IPS-NIHi11 (cell line): ENCODE results near the gene OR14A2.
"Not testable (repeated sequence)": the region's sequence is repeated elsewhere in the genome, so short reads cannot be mapped to it uniquely, and the experiment has no call there.

Source experiments
- DNase-seq: peaks from one replicate; pipeline ENCODE4 v3.0.0; 2012; ENCODE audit warnings: mixed read lengths, low spot score

OR14A2 gene

DNA sequence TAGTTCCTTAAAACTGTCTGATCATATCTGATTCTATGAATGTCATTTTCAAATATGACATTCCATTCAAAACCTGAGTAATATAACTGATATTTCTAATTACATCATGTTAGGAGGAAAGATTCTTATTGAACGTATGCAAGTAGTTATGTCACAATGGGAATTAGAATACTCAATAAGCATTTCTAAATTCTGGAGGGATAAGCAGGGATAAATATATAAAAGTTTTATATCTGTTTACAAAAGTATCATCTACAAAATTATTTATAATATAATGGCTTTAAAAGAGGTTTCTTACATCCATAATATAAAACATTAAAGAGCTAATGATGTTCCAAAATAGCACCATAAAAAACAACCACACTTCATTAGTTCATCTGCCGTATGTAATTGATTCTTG is at the start of gene OR14A2:
TSS of gene OR14A2 (minus strand) at position 101 of the 400 bp plus-strand sequence.
- DNase-seq = no peak

DNA sequence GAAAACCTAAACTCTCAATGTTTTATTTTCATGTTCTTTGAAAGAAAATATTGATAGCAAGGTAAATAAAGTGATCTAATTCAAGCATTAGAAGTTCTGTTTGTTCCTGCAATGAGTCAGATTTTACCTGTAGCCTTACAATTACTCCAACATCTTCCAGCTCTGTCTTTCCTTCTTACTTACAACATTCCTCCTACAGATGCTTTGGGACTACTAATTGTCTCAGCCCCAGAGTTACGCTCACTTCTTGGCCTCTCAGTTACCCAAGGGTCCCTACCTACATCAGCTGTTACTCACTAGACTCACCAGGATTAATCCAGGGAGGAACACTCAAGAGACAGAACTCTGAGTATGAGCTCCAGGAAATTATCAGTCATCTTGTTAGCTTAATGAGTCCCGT is 49.6 kb upstream of the OR14A2 start:
- no peak for DNase-seq

DNA sequence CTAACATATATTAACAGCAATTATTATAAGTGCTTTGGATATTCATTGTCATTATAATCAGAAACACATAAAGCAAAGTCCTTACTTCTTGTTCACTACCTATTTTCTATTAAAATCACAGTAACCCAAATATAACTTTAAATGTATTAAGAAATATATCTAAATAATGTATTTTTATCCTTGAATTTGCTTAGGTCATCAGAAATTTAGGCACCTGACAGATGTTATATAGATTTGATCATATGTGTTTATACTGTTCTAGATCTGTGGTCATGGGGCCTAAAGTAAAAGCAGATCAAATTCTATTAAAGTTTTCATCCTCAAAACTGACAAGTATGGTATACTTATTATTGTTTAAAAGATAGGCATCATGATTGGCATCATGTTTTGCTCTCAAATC is 21.7 kb upstream of the OR14A2 start:
- no peak for DNase-seq

DNA sequence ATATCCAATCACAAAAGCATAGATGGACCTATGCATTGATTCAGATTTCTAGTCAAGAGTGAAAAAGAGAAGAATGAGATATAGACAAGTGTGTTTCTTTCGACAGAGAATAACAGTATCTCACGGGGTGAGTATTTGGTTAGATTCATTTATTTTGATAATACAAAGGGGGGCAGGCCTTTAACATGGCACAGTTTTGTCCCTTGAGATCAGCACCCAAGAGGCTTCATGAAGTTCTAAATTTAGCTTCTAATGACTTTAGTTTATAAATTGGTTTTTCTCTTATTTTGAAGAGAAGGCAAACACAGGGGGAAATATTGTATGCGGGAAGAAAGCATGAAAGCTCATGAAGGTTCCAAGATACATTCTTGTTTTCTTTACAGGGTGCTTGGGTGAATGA is 12.5 kb upstream of the OR14A2 start, which contains the start of gene OR1C1:
TSS of gene OR1C1 (minus strand) at position 101 of the 400 bp plus-strand sequence. CDS start 2,150 bp downstream, outside the sequence.
- no peak for DNase-seq

DNA sequence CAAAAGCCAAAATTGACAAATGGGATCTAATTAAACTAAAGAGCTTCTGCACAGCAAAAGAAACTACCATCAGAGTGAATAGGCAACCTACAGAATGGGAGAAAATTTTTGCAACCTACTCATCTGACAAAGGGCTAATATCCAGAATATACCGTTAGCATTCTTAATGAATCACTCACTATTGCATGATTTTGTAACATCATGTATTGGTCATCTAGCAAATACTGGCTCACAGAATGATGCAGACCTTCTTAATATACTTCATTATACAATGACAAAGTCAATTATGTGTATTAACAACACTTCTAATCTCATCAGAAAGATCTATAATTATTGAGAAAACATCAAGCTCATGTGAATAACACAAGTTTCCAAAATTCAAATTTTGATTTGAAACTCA is 6.4 kb upstream of the OR14A2 start:
- DNase-seq = not testable (repeated sequence)

DNA sequence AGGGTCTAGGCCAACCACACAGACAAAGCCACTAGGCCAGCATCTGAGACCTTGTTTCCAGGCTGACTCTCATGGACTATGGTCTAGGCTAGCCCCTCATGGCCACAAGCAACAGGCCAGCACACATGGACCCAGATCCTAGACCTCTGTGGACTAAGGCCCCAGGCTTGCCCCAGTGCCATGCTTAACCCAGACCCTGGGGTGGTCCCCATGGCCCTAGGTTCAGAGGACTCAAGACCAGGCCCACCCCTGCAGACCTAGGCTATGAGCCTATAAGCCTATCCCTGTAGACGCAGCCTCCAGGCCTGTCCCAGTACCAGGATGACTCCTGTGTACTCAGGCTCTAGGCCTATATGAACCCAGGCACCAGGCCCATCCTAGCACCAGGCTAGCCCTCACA is 1.9 kb upstream of the OR14A2 start:
- no peak for DNase-seq

DNA sequence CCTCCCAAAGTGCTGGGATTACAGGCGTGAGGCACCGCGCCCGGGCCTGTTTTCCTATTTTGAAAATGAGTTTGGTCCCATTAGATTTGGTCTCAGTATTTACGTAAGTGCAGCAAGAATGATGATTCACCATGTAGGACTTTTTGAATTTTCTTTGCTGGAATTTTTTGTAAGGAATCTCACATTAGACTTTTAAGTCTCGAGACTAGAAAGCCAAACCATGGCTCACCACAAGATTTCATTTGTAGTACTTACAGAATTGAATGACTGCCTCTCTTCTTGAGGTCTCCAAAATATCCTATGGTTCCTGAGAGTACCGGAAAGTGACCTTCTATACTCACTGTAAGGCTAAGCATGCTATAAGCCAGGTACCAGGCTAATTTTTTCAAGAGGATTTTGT is 325 bp downstream of the OR14A2 start:
- DNase-seq = no peak

DNA sequence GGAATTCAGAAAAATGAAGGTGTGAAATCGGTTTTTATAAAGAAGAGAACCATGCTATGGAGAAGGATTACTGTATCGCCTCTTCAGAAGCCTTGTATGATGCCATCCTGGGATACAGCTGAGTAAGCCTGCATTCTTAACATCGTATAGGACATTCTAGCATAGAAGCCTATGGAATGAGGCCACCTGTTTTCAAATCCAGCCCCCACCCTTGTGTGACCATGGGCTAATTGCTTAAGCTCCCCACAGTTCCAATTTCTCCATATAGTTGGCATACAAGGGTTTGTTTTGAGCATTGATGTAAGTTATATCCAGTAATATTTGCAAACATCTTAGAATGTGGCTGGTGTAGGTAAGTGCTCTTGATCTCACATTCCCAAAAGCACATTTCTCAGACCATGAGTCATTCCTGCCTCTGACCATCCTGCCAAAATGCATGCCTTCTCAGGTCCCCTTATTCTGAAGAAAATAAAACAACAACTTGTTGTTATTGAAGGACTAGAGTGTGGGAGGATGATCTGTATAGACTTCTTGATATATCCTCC is 1.5 kb downstream of the OR14A2 start:
- DNase-seq = no peak

DNA sequence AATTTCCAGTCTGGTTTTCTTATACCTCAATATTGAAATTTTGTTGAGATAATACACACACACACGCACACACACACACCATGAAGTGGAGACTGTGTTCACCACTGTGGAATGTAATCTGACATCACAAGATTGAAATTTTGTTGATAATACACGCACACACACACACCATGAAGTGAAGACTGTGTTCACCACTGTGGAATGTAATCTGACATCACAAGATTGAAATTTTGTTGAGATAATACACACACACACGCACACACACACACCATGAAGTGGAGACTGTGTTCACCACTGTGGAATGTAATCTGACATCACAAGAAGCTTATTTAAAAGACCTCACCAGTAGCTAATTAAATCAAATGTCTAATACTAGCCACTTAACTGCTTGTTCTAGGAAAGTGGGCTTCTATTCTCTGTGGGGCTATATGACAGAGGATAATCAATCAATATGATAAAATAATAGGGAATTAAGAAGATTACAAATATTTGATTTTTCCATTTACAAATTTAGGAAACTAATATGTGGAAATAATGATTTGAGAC is 5.7 kb downstream of the OR14A2 start:
- not testable (repeated sequence) for DNase-seq

DNA sequence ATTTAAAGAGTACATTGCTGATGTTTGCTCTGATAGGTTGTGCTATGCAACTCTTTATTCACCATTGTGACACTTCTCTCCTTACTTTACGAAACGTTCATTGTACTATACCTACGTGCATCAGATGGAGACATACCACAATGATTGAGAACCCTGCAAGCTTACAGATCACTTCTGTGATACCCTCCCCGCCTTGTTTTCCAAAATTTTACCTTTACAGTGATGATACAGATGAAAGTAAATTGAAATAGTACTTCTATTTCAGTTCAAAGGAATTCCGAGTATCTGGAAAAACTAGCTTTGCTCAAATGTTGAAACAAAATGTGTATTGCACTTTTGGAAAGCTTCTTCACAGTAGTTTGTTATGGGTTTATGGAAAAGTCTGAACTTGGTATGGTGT is 6.2 kb downstream of the OR14A2 start:
- no peak for DNase-seq

DNA sequence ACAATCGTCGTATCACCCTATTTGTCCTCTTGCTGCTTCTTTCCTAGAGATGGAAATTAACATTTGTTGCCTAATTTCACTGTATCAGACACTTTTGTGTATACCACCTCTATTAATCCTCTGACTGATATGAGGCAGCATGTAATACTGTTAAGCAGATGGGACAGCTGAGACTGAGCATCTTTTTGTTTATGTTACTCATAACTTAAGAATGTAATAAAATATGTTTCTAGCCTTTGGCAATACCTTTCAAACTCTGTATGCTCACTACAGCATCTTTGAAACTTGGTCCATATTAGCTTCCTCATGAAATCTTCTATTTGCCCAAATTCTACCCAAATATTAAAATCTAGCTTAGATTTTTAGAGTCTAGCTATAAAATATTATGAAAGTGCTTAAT is 7.2 kb downstream of the OR14A2 start:
- no peak for DNase-seq

DNA sequence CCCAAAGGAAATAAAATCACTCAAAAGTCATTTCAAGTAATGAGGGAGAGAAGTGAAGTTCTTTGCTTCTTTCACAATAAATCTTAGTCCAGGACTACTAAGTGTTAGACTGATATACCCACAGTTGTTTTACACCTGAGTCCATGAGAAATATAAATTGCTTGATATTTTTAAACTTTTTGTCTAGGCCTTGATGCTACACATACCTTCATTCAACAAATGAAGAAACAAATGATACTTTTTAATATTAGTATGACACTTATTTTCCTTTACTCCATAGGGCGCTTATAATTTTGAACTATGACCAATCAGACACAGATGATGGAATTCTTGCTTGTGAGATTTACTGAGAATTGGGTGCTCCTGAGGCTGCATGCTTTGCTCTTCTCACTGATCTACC is 9.6 kb downstream of the OR14A2 start, which contains the start of gene OR14K1:
TSS of gene OR14K1 (plus strand) at position 301 of the 400 bp plus-strand sequence. CDS start at position 301, 0 bp downstream.
- DNase-seq = no peak

DNA sequence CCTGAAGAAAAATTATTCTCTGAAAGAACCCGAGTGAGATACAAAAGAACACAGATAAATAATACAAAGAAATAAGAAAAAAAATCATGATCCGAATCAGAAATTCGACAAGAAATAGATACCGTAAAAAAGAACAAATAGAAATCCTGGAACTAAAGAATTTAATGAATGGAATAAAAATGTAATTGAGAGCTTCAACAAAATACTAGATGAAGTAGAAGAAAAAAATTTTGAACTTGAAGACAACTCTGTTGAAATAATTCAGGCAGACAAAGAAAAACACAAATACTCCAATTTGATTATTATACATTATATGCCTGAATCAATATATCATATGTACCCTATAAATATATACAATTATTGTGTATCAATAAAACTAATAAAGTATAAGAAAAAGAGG is 26.7 kb downstream of the OR14A2 start:
- no peak for DNase-seq

DNA sequence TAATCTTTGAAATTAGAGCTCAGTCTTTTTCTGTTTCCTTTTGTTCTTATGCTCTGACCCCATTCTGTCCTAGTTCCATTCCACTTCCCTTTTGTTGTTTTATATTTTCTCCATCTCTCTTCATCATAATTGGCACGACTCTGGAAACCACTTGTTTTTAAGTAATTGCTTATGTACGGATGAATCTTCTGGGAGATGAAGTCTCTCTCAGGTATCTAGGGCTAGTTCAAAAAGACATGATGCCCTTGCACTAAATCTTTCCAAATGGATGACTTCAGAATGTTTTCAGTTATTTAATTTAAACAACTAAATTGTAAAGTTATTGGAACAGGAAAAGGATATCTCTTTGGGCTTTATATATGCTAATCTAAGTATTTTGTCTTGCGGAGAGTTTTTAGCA is 31.4 kb downstream of the OR14A2 start, which contains the start of gene OR6F1:
TSS of gene OR6F1 (minus strand) at position 101 of the 400 bp plus-strand sequence. CDS start 3,891 bp downstream, outside the sequence.
- no peak for DNase-seq

DNA sequence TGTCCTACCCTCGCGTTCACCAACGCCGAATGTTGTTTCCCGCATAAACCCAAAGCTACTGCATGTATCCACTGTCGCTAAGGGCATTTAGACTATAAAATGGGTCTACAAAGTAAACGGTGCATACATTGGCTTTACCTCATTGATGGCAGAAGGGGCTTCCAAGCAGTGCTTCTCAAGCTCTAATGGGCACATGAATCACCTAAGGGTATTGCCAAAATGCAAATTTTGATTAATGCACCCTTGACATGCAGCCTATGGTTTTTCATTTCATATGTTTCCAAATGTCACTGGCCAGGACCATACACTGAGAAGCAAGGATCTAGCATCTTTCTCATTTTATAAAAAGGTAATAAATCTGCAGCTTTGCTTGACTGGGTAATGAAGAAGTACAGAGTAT is 34.2 kb downstream of the OR14A2 start:
- no peak for DNase-seq

DNA sequence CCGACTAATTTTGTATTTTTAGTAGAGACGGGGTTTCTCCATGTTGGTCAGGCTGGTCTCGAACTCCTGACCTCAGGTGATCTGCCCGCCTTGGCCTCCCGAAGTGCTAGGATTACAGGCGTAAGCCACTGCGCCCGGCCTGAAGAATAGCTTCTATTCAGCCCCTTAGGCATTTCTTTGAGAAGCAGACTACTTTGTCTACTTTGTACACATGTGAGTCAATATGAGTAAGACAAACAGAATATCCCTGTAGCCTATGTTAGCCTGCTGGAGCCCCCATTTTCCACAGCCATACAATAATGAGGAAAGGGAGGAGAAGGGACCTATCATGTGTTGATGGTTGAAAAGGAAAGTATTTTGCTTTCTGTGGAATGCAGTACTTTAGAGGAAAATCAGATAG is 37.3 kb downstream of the OR14A2 start:
- not testable (repeated sequence) for DNase-seq

DNA sequence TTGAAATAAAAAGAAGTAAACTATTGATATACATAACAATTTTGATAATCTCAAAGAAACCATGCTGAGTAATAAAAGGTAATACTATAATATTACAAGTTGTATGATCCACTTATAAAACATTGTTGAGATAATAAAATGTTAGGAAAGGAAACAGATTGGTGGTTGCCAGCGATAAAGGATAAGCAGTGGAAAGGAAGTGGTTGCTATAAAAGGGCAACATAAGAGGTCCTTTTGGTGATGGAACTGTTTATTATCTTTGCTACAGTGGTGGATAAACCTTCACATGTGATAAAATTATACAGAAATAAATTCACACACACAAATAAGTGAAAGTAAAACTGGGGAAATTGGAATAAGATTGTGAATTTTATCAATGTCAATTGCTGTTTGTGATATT is 46.6 kb downstream of the OR14A2 start:
- DNase-seq = no peak

DNA sequence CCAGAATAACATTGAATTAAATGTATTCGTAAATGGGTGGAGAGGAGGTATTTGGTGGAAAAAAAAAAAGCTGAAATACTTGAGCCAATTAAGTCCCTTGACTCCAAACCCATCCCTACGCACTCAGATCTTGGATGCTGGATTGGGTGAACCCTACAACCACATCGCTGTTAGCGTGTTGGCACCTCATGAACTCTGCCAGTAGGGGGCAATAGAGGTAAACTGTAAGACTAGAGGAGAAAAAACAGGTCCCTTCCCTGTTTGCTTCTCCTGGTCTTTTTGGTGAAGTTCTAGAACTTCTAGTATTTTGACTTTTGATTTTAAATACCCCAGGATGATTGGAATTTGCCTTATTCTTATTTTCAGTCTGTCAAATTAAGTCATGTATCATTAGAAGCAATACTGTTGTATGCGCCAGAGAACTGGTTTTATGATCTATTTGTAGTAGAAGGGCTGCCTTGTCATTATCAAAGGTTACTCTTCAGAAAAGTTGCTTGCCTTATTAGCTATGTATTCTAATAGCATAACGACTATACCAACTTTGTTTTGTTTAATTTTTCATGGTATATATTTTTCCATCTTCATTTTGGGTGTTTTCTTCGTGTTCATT is 66.5 kb downstream of the OR14A2 start:
- DNase-seq = peak; percentile 59

DNA sequence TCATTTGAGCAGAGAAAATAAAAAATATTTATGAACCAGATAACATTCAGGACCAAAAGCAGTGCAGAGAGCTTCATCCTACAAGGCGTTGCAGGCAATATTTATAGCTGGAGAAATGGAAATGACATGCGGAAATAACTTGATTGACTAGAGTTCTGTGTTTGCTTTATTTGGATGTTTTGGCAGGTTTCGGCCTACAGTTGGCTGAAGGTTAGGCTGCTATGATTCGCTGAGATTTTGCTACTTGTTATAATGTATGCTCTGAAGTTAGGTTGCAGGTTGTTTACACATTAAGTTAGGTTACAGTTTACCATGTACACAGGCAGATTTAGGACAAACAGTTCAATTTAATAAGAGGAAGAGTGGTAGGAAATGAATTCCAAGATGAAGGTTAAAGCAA is 67.8 kb downstream of the OR14A2 start:
- DNase-seq = no peak

DNA sequence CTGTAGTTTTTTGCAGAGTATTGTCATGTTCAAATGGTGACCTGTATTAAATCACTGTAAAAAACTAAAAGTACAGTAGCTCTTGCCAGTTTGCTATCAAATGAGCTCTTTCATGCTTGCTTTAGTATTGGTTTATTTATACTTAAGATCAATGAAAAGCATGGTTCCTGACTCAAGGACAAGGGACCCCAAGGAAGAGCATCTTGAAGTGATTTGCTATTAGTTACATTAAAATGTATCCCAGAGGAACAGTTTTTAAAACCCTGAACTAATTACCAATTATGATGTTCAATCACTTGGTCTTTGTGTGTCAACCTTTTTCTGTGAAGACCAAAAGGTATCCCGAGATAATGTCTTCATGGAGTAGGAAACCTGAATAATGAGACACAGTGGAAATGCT is 68.3 kb downstream of the OR14A2 start, which contains the start of gene OR13G1:
TSS of gene OR13G1 (minus strand) at position 101 of the 400 bp plus-strand sequence. CDS start 6,698 bp downstream, outside the sequence.
- no peak for DNase-seq
